ENCODE measurements around the gene PPARG. TPM values are rescaled to one million over a fixed set of nuclear protein-coding genes. Genes with fewer than 3 reads are reported as not detected.

The PPARG gene
- total and polyA plus RNA-seq, 2 of the 13 experiments (the other 11 are each of a cell fraction or from before 2014, with no cell fraction given): 13.9 to 58.3 TPM

DNA sequence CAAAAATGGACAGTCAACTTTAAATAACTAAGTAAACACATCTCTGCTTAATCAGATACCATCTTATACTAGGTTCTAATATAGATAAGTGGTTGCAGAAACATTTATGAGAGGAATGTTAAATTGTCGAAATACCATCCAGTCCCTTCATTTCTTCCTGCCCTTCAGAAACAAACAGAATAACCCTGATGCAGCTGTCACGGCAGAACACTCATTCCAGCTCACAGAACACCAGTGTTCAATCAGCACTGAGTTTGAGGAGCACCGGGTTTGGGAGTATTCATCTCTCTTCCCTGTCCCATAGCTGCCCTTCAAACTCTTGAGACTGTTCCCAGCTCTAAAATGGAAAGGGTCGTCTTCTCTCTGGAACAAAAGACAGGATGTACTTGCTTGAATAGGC is 134.3 kb downstream of the PPARG start:
- FAIRE-seq: no peak
- TF ChIP-seq ZNF24 (IDR thresholded peaks at IDR 0.05) (no peak), ZBTB20 (CRISPR knock-in tag; IDR thresholded peaks at IDR 0.05; ENCODE audit: borderline replicate concordance, low read depth) (no peak), MLX (CRISPR knock-in tag; IDR thresholded peaks at IDR 0.05) (no peak), ZNF605 (CRISPR knock-in tag; IDR thresholded peaks at IDR 0.05) (no peak), HNF4A (CRISPR knock-in tag; IDR thresholded peaks at IDR 0.05) (no peak), TAF15 (IDR thresholded peaks at IDR 0.05; ENCODE audit: low read depth, low read length, poor library complexity, severe bottlenecking) (no peak), NR2F6 (IDR thresholded peaks at IDR 0.05) (no peak), NR2F6 (CRISPR knock-in tag; IDR thresholded peaks at IDR 0.05) (no peak), PCBP1 (IDR thresholded peaks at IDR 0.05; ENCODE audit: borderline replicate concordance, low read depth, low read length) (no peak), ZNF564 (CRISPR knock-in tag; IDR thresholded peaks at IDR 0.05) (no peak), ZNF30 (CRISPR knock-in tag; IDR thresholded peaks at IDR 0.05) (no peak)
- TF ChIP-seq, protein P1, sequence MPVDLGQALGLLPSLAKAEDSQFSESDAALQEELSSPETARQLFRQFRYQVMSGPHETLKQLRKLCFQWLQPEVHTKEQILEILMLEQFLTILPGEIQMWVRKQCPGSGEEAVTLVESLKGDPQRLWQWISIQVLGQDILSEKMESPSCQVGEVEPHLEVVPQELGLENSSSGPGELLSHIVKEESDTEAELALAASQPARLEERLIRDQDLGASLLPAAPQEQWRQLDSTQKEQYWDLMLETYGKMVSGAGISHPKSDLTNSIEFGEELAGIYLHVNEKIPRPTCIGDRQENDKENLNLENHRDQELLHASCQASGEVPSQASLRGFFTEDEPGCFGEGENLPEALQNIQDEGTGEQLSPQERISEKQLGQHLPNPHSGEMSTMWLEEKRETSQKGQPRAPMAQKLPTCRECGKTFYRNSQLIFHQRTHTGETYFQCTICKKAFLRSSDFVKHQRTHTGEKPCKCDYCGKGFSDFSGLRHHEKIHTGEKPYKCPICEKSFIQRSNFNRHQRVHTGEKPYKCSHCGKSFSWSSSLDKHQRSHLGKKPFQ (CRISPR knock-in tag; IDR thresholded peaks at IDR 0.05; ENCODE audit: insufficient replicate concordance): no peak
- TF ChIP-seq, protein P2, sequence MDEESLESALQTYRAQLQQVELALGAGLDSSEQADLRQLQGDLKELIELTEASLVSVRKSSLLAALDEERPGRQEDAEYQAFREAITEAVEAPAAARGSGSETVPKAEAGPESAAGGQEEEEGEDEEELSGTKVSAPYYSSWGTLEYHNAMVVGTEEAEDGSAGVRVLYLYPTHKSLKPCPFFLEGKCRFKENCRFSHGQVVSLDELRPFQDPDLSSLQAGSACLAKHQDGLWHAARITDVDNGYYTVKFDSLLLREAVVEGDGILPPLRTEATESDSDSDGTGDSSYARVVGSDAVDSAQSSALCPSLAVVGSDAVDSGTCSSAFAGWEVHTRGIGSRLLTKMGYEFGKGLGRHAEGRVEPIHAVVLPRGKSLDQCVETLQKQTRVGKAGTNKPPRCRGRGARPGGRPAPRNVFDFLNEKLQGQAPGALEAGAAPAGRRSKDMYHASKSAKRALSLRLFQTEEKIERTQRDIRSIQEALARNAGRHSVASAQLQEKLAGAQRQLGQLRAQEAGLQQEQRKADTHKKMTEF (CRISPR knock-in tag; IDR thresholded peaks at IDR 0.05): no peak
- intact Hi-C loops (cut with micrococcal nuclease; ENCODE audit: unreplicated experiment) (no loop called here), in situ Hi-C loops (cut with HindIII; ENCODE audit: extremely low pct_ligation_motif_present, low pct_unique_long_range_greater_than_20kb) (no loop called here)
- peaks cover 2 to 4% of the 10 kb centered on the region in 2 experiments; a peak in 3 of 5 replicates for H3K36me3 ChIP-seq (replicated peaks in 1 of 2; ENCODE audit: control insufficient read depth in 1 of 2, insufficient read depth in 2 of 2, low read length in 2 of 2)
- H3K4me1 ChIP-seq (ENCODE audit: insufficient read depth, low read length): peaks cover 31% of the 10 kb centered on the region
- no peak overlapping the region for H3K9ac ChIP-seq (ENCODE audit: insufficient read depth, low read depth, low read length)
- no peaks in the 10 kb centered on the region for H4K20me1 ChIP-seq (ENCODE audit: insufficient read depth, low read length)
- no peak overlapping the region for H2AFZ ChIP-seq (ENCODE audit: low read length)
- POLR2A ChIA-PET: no interaction called here
- no peak overlapping the region for H3K4me3 ChIP-seq (replicated peaks in 1 of 3; ENCODE audit: insufficient read depth in 1 of 3, low read depth in 2 of 3, low read length in 3 of 3)
- BruUV-seq (replicated peaks): no TSS peak
- H3K27me3 ChIP-seq (ENCODE audit: control insufficient read depth in 1 of 2, insufficient read depth in 2 of 2, low read length in 2 of 2): no peaks in the 10 kb centered on the region
- H3K9me3 ChIP-seq (ENCODE audit: low read length): no peaks in the 10 kb centered on the region
- DNase-seq (ENCODE audit: low spot score): no peak
- H3K4me2 ChIP-seq (ENCODE audit: low read depth, low read length): no peak overlapping the region
- 91% methylated on average over 4 of the region's 4 CpGs for WGBS (ENCODE audit: low lambda C conversion rate)
- CTCF ChIA-PET (ENCODE audit: low intra/inter-chr PET ratio, low total read pairs): no interaction called here
- no peaks in the 10 kb centered on the region for H3K79me2 ChIP-seq (ENCODE audit: insufficient read depth, low read length)
- H3K27ac ChIP-seq (ENCODE audit: extremely low read length, insufficient read depth, low read length): no peak overlapping the region
- ATAC-seq: no peak

Data from HepG2 (cell line).